Hepatocyte (in vitro differentiated cells): ENCODE measurements around the gene PWWP2B.

ENCODE experiments used
- CTCF ChIP-seq: fragments of 200-600 bp; sonication (generic); IDR thresholded peaks from 2 replicates; pipeline ENCODE4 v1.5.1; 2016; ENCODE audit warnings: antibody characterized with exemption, mild to moderate bottlenecking; ENCODE audit not compliant: poor library complexity
- EZH2 ChIP-seq: fragments of 200-600 bp; sonication (generic); IDR thresholded peaks from 2 replicates; pipeline ENCODE4 v1.6.1; 2016; ENCODE audit warnings: antibody characterized with exemption, mild to moderate bottlenecking, borderline replicate concordance

- TF ChIP-seq CTCF (no peak), EZH2 (no peak)
Measured at GRCh38 chr10:132430231-132430743, 33.3 kb downstream of the PWWP2B start.
